Esophagus squamous epithelium (tissue), 4 donors: Measurements from ENCODE around the gene SOX15.

Experiments used
- POLR2A ChIP-seq, 4 donors: fragments of 450-650 bp; IDR thresholded peaks; one replicate each; pipeline ENCODE4 v1.6.1; 2017; ENCODE audit warnings: antibody characterized with exemption in 4 of 4, mild to moderate bottlenecking in 4 of 4, moderate library complexity in 3 of 4
- TF ChIP-seq, protein P1 (sequence below), 6 experiments: fragments of 450-650 bp in 4 of 6; fragments of 200-600 bp in 2 of 6; sonication (generic) in 2 of 6; IDR thresholded peaks; one replicate each; pipeline ENCODE4 v1.5.1; 2016 to 2019; ENCODE audit warnings: antibody characterized with exemption in 6 of 6, mild to moderate bottlenecking in 4 of 6, moderate library complexity in 4 of 6

DNA sequence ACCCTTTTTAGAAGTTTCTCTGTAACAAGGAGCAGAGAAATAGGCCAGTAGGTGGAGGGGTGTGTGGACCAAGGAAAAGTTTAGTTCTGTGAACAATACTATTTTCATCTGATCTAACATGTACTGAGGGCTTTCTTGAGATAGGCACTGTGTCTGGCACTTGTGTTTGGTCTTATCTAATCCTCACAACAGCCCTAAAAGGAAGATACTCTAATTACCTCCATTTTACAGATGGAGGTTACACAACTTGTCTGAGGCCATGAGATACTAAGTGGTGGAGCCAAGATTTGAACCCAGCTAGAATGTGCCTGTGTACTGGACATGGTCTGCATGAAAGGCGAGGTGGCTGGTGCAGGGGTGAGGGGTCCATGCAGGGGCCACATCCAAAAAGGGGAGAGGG, 36.5 kb downstream of the SOX15 start:
- TF ChIP-seq POLR2A (IDR thresholded peaks at IDR 0.05), result no peak
- TF ChIP-seq, protein P1, sequence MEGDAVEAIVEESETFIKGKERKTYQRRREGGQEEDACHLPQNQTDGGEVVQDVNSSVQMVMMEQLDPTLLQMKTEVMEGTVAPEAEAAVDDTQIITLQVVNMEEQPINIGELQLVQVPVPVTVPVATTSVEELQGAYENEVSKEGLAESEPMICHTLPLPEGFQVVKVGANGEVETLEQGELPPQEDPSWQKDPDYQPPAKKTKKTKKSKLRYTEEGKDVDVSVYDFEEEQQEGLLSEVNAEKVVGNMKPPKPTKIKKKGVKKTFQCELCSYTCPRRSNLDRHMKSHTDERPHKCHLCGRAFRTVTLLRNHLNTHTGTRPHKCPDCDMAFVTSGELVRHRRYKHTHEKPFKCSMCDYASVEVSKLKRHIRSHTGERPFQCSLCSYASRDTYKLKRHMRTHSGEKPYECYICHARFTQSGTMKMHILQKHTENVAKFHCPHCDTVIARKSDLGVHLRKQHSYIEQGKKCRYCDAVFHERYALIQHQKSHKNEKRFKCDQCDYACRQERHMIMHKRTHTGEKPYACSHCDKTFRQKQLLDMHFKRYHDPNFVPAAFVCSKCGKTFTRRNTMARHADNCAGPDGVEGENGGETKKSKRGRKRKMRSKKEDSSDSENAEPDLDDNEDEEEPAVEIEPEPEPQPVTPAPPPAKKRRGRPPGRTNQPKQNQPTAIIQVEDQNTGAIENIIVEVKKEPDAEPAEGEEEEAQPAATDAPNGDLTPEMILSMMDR (IDR thresholded peaks at IDR 0.05), result no peak
